Measurements from ENCODE around the gene MRPL42. TPM values are rescaled to one million over a fixed set of nuclear protein-coding genes. Genes with fewer than 3 reads are reported as not detected.

The MRPL42 gene
- total RNA-seq, 4 donors from 2014 or later, result 21.6 to 44.2 (median 34.8) TPM

DNA sequence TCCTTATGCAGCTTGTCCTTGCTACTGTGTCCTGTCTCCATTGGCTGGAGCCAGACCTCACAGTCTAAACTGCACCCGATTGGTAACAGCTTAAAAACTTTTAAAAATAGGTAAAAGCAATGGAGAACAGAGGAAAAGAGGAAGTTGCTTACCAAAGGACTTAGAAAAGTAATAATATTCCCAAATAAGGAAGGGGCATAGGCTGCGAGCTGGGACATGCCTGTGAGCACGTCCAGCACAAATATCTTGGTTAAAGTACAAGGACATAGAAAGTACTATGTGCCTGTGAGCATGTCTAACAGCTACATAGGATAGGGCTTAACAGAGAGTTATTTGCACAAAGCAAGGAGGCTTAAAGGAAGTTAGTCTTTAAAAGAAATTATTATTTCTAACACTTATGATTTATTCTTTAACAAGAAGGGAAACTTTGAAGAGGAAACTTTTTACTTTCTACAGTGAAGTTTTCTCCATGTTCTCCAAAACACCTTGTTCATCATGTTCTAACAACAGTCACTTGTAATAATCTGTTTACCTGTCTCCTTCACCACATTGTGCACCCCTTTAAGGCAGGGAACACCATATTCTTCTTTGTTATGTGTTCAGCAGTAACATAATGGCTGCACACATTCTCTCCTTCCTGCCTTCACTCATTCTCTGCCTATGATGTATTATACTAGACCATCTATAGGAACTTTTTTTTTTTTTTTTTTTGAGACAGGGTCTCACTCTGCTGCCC is 15.7 kb upstream of the MRPL42 start:
- 66% methylated on average over 3 of the region's 3 CpGs for WGBS
- H3K4me1 ChIP-seq, result no peaks in the 10 kb centered on the region
- no peak overlapping the region for H3K4me3 ChIP-seq
- intact Hi-C loops (cut with DNase I), result no loop called here
- peaks cover 0 to 8% (median 0%) of the 10 kb centered on the region in 4 donors for H3K27me3 ChIP-seq
- no peaks in the 10 kb centered on the region for H3K9me3 ChIP-seq
- DNase-seq (ENCODE audit: extremely low spot score), result no peak
- TF ChIP-seq, protein P1, sequence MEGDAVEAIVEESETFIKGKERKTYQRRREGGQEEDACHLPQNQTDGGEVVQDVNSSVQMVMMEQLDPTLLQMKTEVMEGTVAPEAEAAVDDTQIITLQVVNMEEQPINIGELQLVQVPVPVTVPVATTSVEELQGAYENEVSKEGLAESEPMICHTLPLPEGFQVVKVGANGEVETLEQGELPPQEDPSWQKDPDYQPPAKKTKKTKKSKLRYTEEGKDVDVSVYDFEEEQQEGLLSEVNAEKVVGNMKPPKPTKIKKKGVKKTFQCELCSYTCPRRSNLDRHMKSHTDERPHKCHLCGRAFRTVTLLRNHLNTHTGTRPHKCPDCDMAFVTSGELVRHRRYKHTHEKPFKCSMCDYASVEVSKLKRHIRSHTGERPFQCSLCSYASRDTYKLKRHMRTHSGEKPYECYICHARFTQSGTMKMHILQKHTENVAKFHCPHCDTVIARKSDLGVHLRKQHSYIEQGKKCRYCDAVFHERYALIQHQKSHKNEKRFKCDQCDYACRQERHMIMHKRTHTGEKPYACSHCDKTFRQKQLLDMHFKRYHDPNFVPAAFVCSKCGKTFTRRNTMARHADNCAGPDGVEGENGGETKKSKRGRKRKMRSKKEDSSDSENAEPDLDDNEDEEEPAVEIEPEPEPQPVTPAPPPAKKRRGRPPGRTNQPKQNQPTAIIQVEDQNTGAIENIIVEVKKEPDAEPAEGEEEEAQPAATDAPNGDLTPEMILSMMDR (IDR thresholded peaks at IDR 0.05), result no peak
- TF ChIP-seq EP300 (IDR thresholded peaks at IDR 0.05) (no peak), POLR2AphosphoS5 (IDR thresholded peaks at IDR 0.05) (no peak), POLR2A (IDR thresholded peaks at IDR 0.05; ENCODE audit: low read depth) (no peak)
- no peaks in the 10 kb centered on the region for H3K36me3 ChIP-seq
- H3K27ac ChIP-seq (replicated peaks in 1 of 4), result no peak overlapping the region

DNA sequence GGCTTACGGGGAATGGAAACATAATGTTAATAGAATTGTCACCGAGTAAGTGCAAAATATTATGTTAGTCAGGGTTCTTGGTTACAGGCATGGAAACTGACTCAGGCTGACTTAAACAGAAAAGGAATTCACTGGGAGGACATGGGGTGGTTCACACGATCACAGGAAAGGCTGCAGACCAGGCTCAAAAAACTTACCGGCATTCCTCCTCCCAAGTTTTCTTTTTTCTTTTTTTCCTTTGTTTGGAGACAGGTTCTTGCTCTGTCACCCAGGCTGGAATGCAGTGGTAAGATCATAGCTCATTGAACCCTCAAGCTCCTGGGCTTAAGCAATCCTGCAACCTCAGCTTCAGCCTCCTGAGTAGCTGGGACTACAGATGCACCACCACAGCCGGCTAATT is 13.7 kb upstream of the MRPL42 start:
- no peak overlapping the region for H3K27ac ChIP-seq (replicated peaks in 1 of 4)
- H3K4me3 ChIP-seq, result no peak overlapping the region
- TF ChIP-seq, protein P1 (IDR thresholded peaks at IDR 0.05), result no peak
- TF ChIP-seq EP300 (IDR thresholded peaks at IDR 0.05) (no peak), POLR2AphosphoS5 (IDR thresholded peaks at IDR 0.05) (no peak), POLR2A (IDR thresholded peaks at IDR 0.05; ENCODE audit: low read depth) (no peak)
- intact Hi-C loops (cut with DNase I), result no loop called here
- 77% methylated on average over 5 of the region's 5 CpGs for WGBS
- H3K9me3 ChIP-seq, result no peaks in the 10 kb centered on the region
- no peaks in the 10 kb centered on the region for H3K4me1 ChIP-seq
- DNase-seq (ENCODE audit: extremely low spot score), result no peak
- no peaks in the 10 kb centered on the region for H3K36me3 ChIP-seq
- peaks cover 0 to 8% (median 0%) of the 10 kb centered on the region in 4 donors for H3K27me3 ChIP-seq

- TF ChIP-seq EP300 (IDR thresholded peaks at IDR 0.05) (no peak), POLR2A (IDR thresholded peaks at IDR 0.05; ENCODE audit: low read depth) (no peak), POLR2AphosphoS5 (IDR thresholded peaks at IDR 0.05) (no peak)
- TF ChIP-seq, protein P1 (IDR thresholded peaks at IDR 0.05), result no peak
- 74% methylated on average over 2 of the region's 2 CpGs for WGBS
- Histone ChIP-seq H3K27ac (replicated peaks in 1 of 4) (no peak overlapping the region), H3K9me3 (no peaks in the 10 kb centered on the region), H3K36me3 (no peaks in the 10 kb centered on the region), H3K4me3 (no peak overlapping the region), H3K4me1 (no peaks in the 10 kb centered on the region), H3K27me3 (peaks cover 0 to 8% (median 0%) of the 10 kb centered on the region in 4 donors)
- DNase-seq (ENCODE audit: extremely low spot score), result no peak
- intact Hi-C loops (cut with DNase I), result no loop called here
Measured at GRCh38 chr12:93456077-93456476, 11.2 kb upstream of the MRPL42 start.

DNA sequence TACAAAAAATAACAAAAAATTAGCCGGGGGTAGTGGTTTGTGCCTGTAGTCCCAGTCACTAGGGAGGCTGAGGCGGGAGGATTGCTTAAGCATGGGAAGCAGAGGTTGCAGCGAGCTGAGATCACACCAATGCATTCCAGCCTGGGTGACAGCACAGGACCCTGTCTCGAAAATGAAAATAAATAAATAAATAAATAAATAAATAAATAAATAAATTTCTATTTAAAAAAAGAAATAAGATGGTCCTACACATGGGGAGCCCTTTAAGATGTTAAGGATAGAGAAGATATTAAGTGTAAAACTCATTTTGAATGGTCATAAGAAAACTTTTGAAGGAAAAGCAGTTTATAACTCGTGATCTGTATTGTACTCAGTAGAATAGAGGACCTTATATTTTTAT is 8.2 kb upstream of the MRPL42 start:
- TF ChIP-seq POLR2A (IDR thresholded peaks at IDR 0.05; ENCODE audit: low read depth), result no peak
- TF ChIP-seq, protein P1 (IDR thresholded peaks at IDR 0.05), result no peak
- TF ChIP-seq POLR2AphosphoS5 (IDR thresholded peaks at IDR 0.05), result no peak
- no peak for TF ChIP-seq EP300 (IDR thresholded peaks at IDR 0.05)
- H3K27me3 ChIP-seq, result peaks cover 0 to 8% (median 0%) of the 10 kb centered on the region in 4 donors
- no peak overlapping the region for H3K27ac ChIP-seq (replicated peaks in 1 of 4)
- H3K4me3 ChIP-seq, result no peak overlapping the region
- intact Hi-C loops (cut with DNase I), result no loop called here
- H3K36me3 ChIP-seq, result no peaks in the 10 kb centered on the region
- DNase-seq (ENCODE audit: extremely low spot score), result no peak
- H3K9me3 ChIP-seq, result no peaks in the 10 kb centered on the region
- no peaks in the 10 kb centered on the region for H3K4me1 ChIP-seq
- 83% methylated on average over 5 of the region's 5 CpGs for WGBS

All from esophagus muscularis mucosa (tissue), 4 donors.